A673 (cell line): ENCODE data around the gene PCDHGA11. TPM values are rescaled to one million over a fixed set of nuclear protein-coding genes. Genes with fewer than 3 reads are reported as not detected.

ENCODE experiments used
- BruUV-seq: library from RNA; stranded (reverse); fragments of 400-500 nt; replicated peaks from 2 replicates; lab custom pipeline; 2021; lab: Mats Ljungman, UMichigan
- CTCF ChIA-PET: fragments of 300-600 bp; sonication (Branson Sonifier 250); formaldehyde crosslinking; loops from one replicate; lab custom pipeline; 2022; ENCODE audit warnings: antibody characterized with exemption; lab: Charles Lee
- POLR2A ChIA-PET: fragments of 300-600 bp; sonication (Branson Sonifier 250); formaldehyde crosslinking; loops from one replicate; lab custom pipeline; 2022; ENCODE audit warnings: antibody characterized with exemption; ENCODE audit not compliant: low non-redundant PET; lab: Charles Lee
- DNase-seq: peaks from one replicate; pipeline ENCODE4 v3.0.0-alpha.2; 2015; ENCODE audit warnings: low spot score
- H3K27ac ChIP-seq: fragments of 200-600 bp; sonication (generic); 2 replicates; pipeline ENCODE4 v1.5.1; 2016; ENCODE audit warnings: mixed run types, low read depth, mild to moderate bottlenecking, mixed read lengths, antibody characterized with exemption, low read length; ENCODE audit not compliant: poor library complexity, severe bottlenecking
- H3K27me3 ChIP-seq: fragments of 200-600 bp; sonication (generic); replicated peaks from 2 replicates; pipeline ENCODE4 v1.6.1; 2017; ENCODE audit warnings: mixed run types, low read depth, mild to moderate bottlenecking, mixed read lengths, antibody characterized with exemption, low read length; ENCODE audit not compliant: insufficient read depth, poor library complexity
- H3K36me3 ChIP-seq: fragments of 200-600 bp; sonication (generic); 2 replicates; pipeline ENCODE4 v1.6.1; 2016; ENCODE audit warnings: mixed run types, mild to moderate bottlenecking, mixed read lengths, antibody characterized with exemption, low read length; ENCODE audit not compliant: insufficient read depth, poor library complexity, severe bottlenecking
- H3K4me1 ChIP-seq: fragments of 200-600 bp; sonication (generic); 2 replicates; pipeline ENCODE4 v1.6.1; 2017; ENCODE audit warnings: mixed run types, mild to moderate bottlenecking, mixed read lengths, antibody characterized with exemption, low read length; ENCODE audit not compliant: insufficient read depth, poor library complexity, severe bottlenecking
- H3K4me3 ChIP-seq: fragments of 200-600 bp; sonication (generic); 2 replicates; pipeline ENCODE4 v1.5.1; 2016; ENCODE audit warnings: low read depth, mixed run types, mild to moderate bottlenecking, mixed read lengths, low read length; ENCODE audit not compliant: poor library complexity, severe bottlenecking
- H3K9me3 ChIP-seq: fragments of 200-600 bp; sonication (generic); 2 replicates; pipeline ENCODE4 v1.6.1; 2016; ENCODE audit warnings: mixed run types, low read depth, mild to moderate bottlenecking, mixed read lengths, antibody characterized with exemption, low read length; ENCODE audit not compliant: poor library complexity, severe bottlenecking
- EZH2 ChIP-seq: fragments of 200-600 bp; sonication (generic); IDR thresholded peaks from 2 replicates; pipeline ENCODE4 v1.6.1; 2017; ENCODE audit warnings: borderline replicate concordance, low read depth, mild to moderate bottlenecking, mixed read lengths, antibody characterized with exemption, low read length; ENCODE audit not compliant: poor library complexity, severe bottlenecking
- intact Hi-C: fragments of 100-400 bp; cut with micrococcal nuclease; formaldehyde crosslinking; loops from one replicate; pipeline ENCODE4 v1.10.0; 2022; ENCODE audit not compliant: unreplicated experiment
- total RNA-seq: library from RNA; stranded (reverse); gene quantifications from 2 replicates; pipeline ENCODE4 v1.2.3, GENCODE V29; 2021
- TF ChIP-seq, protein P1 (sequence below): fragments of 300-800, 200-600 bp; sonication (generic); conservative IDR thresholded peaks from 2 replicates; pipeline ENCODE4 v1.5.1; 2017; ENCODE audit warnings: low read depth, mild to moderate bottlenecking, antibody characterized with exemption, low read length, moderate library complexity, mixed read lengths

PCDHGA11 gene
- total RNA-seq, 1 experiment from 2014 or later, result 35.5 TPM

GRCh38 chr5:141398608-141399007, 22.2 kb upstream of the PCDHGA11 start:
- ChIA-PET CTCF (interaction anchor here (1.5 kb wide), 2 partner anchors 159 to 175 kb away, joined by 5 to 7 read pairs; partner anchors contain the start of gene PCDHB14), POLR2A (no interaction called here)
- H3K27ac ChIP-seq, result no peak overlapping the region
- H3K36me3 ChIP-seq, result peaks cover 31% of the 10 kb centered on the region
- TSS peak; percentile 53 for BruUV-seq
- no peaks in the 10 kb centered on the region for H3K27me3 ChIP-seq
- H3K4me3 ChIP-seq, result no peak overlapping the region
- no peak for DNase-seq
- intact Hi-C loops, result loop anchor here (5.0 kb wide), 1 partner anchor 124 kb away; no protein-coding TSS in a partner anchor
- peaks cover 54% of the 10 kb centered on the region for H3K9me3 ChIP-seq
- no peaks in the 10 kb centered on the region for H3K4me1 ChIP-seq
- TF ChIP-seq EZH2, result no peak
- TF ChIP-seq, protein P1, sequence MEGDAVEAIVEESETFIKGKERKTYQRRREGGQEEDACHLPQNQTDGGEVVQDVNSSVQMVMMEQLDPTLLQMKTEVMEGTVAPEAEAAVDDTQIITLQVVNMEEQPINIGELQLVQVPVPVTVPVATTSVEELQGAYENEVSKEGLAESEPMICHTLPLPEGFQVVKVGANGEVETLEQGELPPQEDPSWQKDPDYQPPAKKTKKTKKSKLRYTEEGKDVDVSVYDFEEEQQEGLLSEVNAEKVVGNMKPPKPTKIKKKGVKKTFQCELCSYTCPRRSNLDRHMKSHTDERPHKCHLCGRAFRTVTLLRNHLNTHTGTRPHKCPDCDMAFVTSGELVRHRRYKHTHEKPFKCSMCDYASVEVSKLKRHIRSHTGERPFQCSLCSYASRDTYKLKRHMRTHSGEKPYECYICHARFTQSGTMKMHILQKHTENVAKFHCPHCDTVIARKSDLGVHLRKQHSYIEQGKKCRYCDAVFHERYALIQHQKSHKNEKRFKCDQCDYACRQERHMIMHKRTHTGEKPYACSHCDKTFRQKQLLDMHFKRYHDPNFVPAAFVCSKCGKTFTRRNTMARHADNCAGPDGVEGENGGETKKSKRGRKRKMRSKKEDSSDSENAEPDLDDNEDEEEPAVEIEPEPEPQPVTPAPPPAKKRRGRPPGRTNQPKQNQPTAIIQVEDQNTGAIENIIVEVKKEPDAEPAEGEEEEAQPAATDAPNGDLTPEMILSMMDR, result no peak

DNA sequence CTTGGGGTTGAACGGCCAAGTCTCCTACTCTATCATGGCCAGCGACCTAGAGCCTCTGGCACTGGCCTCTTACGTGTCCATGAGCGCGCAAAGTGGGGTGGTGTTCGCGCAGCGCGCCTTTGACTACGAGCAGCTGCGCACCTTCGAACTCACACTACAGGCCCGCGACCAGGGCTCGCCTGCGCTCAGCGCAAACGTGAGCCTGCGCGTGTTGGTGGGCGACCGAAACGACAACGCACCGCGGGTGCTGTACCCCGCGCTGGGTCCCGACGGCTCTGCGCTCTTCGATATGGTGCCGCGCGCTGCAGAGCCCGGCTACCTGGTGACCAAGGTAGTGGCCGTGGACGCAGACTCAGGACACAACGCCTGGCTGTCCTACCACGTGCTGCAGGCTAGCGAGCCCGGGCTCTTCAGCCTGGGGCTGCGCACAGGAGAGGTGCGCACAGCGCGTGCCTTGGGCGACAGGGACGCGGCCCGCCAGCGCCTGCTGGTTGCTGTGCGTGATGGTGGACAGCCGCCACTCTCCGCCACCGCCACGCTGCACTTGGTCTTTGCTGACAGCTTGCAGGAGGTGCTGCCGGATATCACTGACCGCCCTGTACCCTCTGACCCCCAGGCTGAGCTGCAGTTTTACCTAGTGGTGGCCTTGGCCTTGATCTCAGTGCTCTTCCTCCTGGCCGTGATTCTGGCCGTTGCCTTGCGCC, 21.1 kb upstream of the PCDHGA11 start:
- H3K36me3 ChIP-seq, result peaks cover 32% of the 10 kb centered on the region
- no peak overlapping the region for H3K4me3 ChIP-seq
- no peaks in the 10 kb centered on the region for H3K4me1 ChIP-seq
- ChIA-PET POLR2A (no interaction called here), CTCF (no interaction called here)
- intact Hi-C loops, result loop anchor here (5.0 kb wide), 1 partner anchor 123 kb away; no protein-coding TSS in a partner anchor
- peaks cover 62% of the 10 kb centered on the region for H3K9me3 ChIP-seq
- no peak for TF ChIP-seq EZH2
- TF ChIP-seq, protein P1, result no peak
- no TSS peak for BruUV-seq
- H3K27ac ChIP-seq, result no peak overlapping the region
- no peak for DNase-seq
- no peaks in the 10 kb centered on the region for H3K27me3 ChIP-seq

DNA sequence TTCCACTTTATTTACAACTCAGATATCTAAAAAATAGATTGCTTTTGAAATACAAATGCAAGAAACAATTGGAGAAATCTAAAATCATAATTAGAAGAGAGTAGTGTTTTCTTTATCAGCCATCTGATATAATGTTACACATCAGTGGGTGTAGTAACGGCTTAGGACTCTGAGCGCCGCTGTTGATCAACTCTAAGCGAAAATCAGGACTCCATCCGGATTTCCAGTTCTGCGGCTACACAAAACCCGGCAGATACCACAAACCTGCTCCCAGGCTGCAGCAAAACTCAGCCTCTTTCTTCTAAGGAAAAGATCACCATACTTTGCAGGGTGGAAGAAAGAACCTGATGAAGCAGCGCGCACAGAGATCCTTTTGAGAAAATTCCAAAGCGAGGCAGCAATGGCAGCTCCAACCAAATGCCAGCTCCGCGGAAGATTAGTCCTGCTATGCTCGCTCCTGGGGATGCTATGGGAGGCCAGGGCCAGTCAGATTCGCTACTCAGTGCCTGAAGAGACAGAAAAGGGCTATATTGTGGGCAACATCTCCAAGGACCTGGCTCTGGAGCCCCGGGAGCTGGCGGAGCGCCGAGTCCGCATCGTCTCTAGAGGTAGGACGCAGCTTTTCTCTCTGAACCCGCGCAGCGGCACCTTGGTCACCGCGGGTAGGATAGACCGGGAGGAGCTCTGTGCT, 18.2 kb upstream of the PCDHGA11 start, which contains the start of gene PCDHGA9:
TSS of gene PCDHGA9 (plus strand) at position 226 of the 691 bp plus-strand sequence. CDS start at position 401, 175 bp downstream.
- CTCF ChIA-PET, result no interaction called here
- no peak within 1 kb of the TSS for H3K27ac ChIP-seq
- no TSS peak for BruUV-seq
- DNase-seq, result peak; percentile 25
- peaks cover 81% of the 10 kb centered on the region for H3K9me3 ChIP-seq
- H3K4me3 ChIP-seq, result no peak within 1 kb of the TSS
- TF ChIP-seq EZH2, result no peak
- TF ChIP-seq, protein P1, result peak; percentile 28; the same call in 1 of the 2 replicates
- peaks cover 44% of the 10 kb centered on the region for H3K36me3 ChIP-seq
- POLR2A ChIA-PET, result no interaction called here
- H3K4me1 ChIP-seq, result no peaks in the 10 kb centered on the region
- no peaks in the 10 kb centered on the region for H3K27me3 ChIP-seq
- intact Hi-C loops, result no loop called here
